Right kidney (tissue), 1 donor: ENCODE results near the gene CSGALNACT2.
"Not testable (repeated sequence)": the region's sequence is repeated elsewhere in the genome, so short reads cannot be mapped to it uniquely, and the experiment has no call there.

Experiments used
- DNase-seq: peaks from one replicate; pipeline ENCODE4 v3.0.0-alpha.2; 2016

The CSGALNACT2 gene

GRCh38 chr10:43145311-43145710, 7.1 kb downstream of the CSGALNACT2 start:
- no peak for DNase-seq

GRCh38 chr10:43145936-43146335, 7.7 kb downstream of the CSGALNACT2 start:
- not testable (repeated sequence) for DNase-seq

- no peak for DNase-seq
Observed at GRCh38 chr10:43151371-43151770, 13.1 kb downstream of the CSGALNACT2 start.

- no peak for DNase-seq
Observed at GRCh38 chr10:43153901-43154300, 15.7 kb downstream of the CSGALNACT2 start.

GRCh38 chr10:43155221-43155620, 17.0 kb downstream of the CSGALNACT2 start:
- no peak for DNase-seq

GRCh38 chr10:43155741-43156140, 17.5 kb downstream of the CSGALNACT2 start:
- DNase-seq: no peak

- no peak for DNase-seq
Observed at GRCh38 chr10:43156590-43157341, 18.5 kb downstream of the CSGALNACT2 start.

- no peak for DNase-seq
Observed at GRCh38 chr10:43158636-43159035, 20.4 kb downstream of the CSGALNACT2 start.

GRCh38 chr10:43160046-43160920, 22.0 kb downstream of the CSGALNACT2 start:
- no peak for DNase-seq

- DNase-seq: no peak
Observed at GRCh38 chr10:43160921-43161255, 22.6 kb downstream of the CSGALNACT2 start.

GRCh38 chr10:43162604-43163003, 24.4 kb downstream of the CSGALNACT2 start:
- no peak for DNase-seq

- DNase-seq: no peak
Observed at GRCh38 chr10:43166207-43166879, 28.1 kb downstream of the CSGALNACT2 start.

- no peak for DNase-seq
Observed at GRCh38 chr10:43166880-43167497, 28.7 kb downstream of the CSGALNACT2 start.

GRCh38 chr10:43167498-43167889, 29.2 kb downstream of the CSGALNACT2 start:
- no peak for DNase-seq

- DNase-seq: no peak
Observed at GRCh38 chr10:43170491-43170890, 32.2 kb downstream of the CSGALNACT2 start.

- no peak for DNase-seq
Observed at GRCh38 chr10:43172645-43173044, 34.4 kb downstream of the CSGALNACT2 start.

- no peak for DNase-seq
Observed at GRCh38 chr10:43173120-43173519, 34.9 kb downstream of the CSGALNACT2 start.

GRCh38 chr10:43174969-43175368, 36.7 kb downstream of the CSGALNACT2 start:
- DNase-seq: no peak

GRCh38 chr10:43176271-43176670, 38.0 kb downstream of the CSGALNACT2 start:
- DNase-seq: no peak

GRCh38 chr10:43177595-43177994, 39.4 kb downstream of the CSGALNACT2 start:
- no peak for DNase-seq

GRCh38 chr10:43181146-43181545, 42.9 kb downstream of the CSGALNACT2 start:
- DNase-seq: no peak

- not testable (repeated sequence) for DNase-seq
Observed at GRCh38 chr10:43183764-43184163, 45.5 kb downstream of the CSGALNACT2 start.

- DNase-seq: no peak
Observed at GRCh38 chr10:43186150-43186549, 47.9 kb downstream of the CSGALNACT2 start.
